NCI-H1092 treated with DMSO at 0.1 percent for 48 hours (cell line): Measurements from ENCODE around the gene TBCD.

Source experiments
- DNase-seq: peaks from one replicate; lab custom pipeline; 2025; lab: John Stamatoyannopoulos, UW

The TBCD gene

GRCh38 chr17:82923366-82924113, 171.7 kb downstream of the TBCD start:
- no peak for DNase-seq

DNA sequence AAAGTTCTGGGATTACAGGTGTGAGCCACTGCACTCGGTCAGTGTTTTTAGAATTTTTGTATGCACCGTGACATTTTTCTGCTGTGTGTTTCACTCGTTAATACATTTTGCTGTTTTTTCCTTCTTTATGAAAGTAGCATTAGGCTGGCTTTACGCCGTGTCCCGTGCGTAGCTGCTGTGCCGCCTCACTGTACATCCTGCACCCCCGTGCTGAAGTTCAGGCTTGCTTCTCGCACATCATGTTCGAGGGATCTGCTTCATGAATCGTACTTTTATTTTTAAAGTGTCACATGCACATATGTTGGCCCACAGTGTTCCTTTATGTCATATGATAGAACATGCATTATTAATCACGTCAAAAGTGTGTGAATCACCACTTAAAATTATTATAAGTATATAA, 172.3 kb downstream of the TBCD start:
- no peak for DNase-seq

GRCh38 chr17:82924812-82925211, 172.9 kb downstream of the TBCD start:
- no peak for DNase-seq

- DNase-seq: no peak
These were observed 173.5 kb downstream of the TBCD start for GRCh38 chr17:82925336-82925735.

DNA sequence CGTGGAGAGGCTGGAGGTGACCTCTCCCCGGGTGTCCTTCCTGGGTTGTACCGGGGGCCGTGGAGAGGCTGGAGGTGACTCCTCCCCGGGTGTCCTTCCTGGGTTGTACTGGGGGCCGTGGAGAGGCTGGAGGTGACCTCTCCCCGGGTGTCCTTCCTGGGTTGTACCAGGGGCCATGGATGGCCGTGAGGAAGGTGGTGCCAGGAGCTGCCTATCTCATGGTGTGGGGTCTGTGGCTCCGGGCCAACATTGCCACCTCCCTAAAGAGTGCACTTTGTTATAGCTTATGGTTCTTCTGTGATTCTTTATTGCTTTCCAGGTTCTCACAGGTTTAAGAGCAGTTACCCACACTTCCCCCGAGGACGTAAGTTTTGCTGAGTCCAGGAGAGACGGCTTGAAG, 174.2 kb downstream of the TBCD start:
- no peak for DNase-seq

DNA sequence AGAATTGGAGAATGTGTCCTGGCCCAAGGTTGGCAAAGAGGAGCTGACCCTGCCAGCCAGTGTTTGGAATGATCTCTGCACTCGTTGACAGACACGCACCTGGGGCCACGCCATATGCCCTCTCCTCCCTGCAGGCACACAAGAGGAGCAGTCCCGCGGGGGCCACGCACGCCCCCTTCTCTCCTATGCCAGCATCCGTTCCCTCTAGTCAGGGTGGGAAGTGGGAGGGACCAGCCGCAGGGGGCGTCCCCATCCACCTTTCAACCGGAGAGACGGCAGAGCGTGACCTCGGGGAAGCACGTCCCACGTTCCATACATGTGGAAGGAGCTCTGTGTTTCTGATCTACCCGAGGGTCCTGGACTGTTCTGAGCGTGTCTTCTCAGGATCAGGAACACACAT, 174.9 kb downstream of the TBCD start:
- no peak for DNase-seq

DNA sequence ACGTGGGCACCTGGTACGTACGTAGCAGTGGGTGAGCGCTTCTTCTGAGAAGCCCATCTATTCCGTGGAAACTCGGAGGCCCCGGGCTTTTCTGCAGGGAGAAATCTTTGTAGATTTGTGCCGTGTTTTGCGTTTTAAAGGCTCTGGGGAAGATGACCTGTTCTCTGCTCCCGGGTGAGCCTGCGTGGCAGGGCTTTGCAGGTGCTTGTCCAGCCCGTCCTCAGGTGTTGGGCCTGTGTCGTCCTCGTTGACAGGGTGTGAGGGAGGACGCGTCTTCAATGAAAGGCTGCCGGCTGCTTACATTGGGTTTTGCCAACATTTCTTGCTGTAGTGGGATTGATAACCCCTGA, 175.4 kb downstream of the TBCD start:
- DNase-seq: no peak

- DNase-seq: no peak
These were observed 176.1 kb downstream of the TBCD start for GRCh38 chr17:82927661-82928601.

DNA sequence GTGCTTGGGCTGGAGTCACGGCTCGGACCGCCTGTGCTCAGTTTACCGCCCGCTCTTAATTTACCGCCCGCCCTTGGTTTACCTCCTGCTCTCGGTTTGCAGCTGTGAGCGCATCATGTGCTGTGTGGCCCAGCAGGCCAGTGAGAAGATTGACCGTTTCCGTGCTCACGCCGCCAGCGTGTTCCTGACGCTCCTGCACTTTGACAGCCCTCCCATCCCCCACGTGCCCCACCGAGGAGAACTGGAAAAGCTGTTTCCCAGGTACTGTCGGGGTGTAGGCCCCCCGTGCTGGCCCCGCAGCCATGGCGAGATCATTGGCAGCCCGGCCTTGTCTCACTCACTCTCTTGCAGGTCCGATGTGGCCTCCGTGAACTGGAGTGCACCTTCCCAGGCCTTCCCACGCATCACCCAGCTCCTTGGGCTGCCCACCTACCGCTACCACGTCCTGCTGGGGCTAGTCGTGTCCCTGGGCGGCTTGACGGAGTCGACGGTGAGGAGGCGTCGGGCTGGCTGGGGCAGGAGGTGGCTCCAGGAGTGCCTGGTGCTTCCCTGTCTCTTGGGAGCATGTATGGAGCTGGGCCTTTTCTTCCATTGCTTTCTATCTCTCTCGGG, 177.3 kb downstream of the TBCD start:
- no peak for DNase-seq

DNA sequence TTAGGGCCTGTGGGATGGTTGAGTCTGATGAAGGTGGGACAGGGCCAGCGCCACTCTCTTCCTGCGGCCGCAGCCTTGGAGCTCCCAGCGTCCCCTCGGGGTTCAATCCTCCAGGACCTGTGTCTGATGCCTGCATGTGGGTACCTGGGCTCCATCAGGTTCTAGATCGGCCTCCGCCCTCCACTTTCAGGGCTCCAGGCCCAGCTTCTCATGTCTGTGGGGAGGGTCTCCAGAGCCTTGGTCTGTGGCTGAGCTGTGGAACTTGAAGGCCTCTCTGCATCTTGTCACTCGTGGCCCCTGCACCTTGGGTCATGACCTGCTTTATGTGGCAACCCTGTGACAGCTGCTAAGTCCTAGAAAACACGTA, 177.8 kb downstream of the TBCD start:
- DNase-seq: no peak

DNA sequence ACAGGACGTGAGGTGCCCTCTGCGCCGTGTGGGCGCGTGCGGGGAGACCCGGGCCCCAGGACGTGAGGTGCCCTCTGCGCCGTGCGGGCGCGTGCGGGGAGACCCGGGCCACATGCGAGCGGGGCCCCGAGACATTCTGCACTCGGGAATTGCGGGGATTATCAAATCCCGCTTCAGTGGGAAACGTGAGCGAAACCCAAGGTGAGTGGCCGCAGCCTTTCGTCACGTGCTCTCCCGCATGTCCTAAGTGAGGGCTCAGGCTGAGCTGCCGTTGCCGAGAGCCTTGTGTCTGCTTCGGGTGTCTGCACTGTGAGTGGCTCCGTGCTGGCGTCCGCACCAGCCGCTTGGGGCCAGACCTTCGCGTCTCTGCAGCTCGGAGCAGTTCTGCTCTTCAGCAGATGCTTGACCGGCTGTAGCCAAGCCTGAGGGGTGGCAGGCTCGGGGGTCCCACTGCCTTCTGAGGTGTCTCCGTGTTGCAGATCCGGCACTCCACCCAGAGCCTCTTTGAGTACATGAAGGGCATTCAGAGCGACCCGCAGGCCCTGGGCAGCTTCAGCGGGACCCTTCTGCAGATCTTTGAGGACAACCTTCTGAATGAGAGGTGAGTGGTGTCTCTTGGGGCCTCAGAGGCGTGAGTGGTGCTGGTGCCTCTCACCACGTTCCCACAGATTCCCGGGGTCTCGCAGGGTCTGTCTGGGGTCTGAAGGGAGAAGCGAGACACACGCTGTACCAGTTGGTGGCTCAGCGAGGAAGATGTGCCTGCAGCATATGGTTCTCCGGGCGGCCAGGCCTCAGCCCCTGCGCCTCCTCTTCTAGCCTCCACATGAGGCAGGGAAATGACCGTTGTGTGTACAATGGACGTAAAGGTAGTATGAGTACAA, 178.4 kb downstream of the TBCD start:
- no peak for DNase-seq

DNA sequence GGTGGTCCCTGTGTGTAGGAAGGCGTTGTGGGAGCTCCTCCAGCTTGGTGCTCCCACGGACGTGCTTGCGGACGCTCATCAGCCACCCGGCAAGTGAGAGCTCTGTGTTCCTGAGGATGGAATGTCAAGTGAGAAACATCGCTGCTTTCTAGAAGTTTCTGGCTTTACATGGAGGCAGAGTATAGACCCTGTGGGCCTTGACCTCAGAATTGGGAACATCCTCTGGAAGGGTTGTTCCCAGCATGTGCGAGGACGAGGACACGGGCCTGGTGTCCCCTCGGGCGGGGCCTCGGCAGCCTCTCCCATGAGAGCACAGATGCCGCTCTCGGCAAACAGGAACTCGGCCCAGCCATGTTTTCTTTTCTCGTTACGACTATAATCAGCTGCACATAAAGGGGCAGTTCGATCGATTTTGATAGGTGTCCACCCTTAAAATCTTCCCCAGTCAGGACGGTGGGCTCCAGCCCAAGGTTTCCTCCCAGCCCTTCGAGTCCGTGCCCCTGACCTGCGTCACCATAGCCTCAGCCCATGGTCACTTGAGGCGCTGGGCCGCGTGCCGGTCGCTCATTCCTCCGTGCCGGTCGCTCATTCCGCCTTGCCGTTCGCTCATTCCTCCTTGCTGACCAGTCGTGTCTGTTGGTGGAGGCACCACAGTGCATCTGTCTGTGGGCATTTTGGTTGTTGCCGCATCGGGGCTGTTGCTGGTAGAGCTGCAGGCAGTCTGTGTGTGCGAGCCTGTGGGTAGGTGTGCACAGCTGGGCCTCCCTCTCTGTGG, 179.2 kb downstream of the TBCD start:
- no peak for DNase-seq

DNA sequence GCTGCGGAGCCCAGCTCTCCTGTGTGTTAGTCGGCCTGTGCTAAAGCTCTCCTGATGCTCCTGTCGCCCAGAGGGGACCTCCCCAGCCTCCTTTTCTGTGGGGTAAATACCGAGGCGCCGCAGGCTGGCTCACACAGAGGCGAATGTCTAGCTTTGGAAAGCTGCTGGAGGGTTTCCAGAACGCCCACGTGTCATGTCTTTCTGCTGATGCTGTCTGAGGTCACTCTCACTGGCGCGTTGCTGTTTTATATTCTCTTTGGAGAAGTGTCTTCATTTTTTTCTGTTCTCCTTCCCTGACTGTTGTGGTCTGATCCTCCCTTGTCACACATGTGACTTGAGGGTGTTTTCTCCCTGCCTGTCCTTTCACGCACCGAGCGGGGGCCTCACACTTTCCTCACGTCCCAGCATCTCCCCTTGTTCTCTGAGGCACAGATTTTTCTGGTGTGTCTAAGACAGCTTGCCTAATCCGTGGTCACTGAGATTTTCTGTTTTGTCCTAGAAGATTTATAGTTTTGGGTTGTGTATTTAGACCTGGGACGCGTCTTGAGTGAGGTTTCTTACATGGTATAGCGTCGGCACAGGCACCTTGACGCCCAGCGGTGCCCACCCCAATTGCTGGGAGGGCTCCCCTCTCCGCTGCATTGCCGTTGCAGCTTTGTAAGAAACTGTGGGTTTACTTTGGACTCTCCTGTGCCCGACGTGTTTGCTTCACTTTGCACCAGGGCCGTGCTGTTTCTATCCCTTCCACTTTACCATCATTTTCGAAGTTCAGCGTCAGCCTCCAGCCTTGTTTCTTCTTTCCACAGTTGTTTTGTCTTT, 180.0 kb downstream of the TBCD start:
- DNase-seq: no peak

DNA sequence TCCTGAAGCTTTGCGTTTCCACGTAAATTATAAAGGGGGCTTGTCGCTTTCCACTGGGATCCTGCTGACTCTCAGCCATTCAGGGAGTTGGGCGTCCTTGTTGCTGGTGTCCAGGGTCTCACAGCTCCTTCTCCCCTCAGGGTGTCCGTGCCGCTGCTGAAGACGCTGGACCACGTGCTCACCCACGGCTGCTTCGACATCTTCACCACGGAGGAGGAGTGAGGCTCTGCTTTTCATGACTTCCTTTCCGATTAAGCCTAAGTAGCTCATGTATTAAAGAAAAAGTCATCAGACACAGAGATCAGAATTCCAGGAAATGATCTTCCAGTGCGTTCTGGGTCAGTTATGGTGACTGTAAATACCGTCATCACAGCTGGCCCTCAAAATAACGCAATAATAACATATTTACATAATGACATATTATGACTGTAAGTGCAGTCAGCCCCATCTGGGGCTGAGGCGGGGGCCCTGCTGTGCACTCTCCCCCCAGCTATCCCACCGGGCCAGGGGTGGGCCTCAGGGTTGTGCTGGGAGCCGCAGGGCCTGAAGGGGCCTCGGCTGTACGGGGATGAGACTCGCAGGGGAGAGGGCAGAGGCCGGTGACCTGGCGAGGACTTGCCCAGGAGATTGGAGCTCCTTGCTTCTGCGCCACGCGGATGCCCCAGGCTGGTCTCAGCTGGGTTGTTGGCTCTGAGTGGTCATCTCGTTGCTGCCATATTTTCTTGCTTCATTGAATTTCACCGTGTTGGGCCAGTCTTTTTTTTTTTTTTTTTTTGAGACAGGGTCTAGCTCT, 180.8 kb downstream of the TBCD start:
- DNase-seq: no peak

GRCh38 chr17:82933911-82934310, 182.0 kb downstream of the TBCD start:
- no peak for DNase-seq

GRCh38 chr17:82935966-82936767, 184.3 kb downstream of the TBCD start:
- no peak for DNase-seq

GRCh38 chr17:82936768-82937171, 184.9 kb downstream of the TBCD start:
- DNase-seq: no peak
